PC-3 (cell line): Measurements from ENCODE around the gene PUS3. TPM values are rescaled to one million over a fixed set of nuclear protein-coding genes. Genes with fewer than 3 reads are reported as not detected.
A peak's percentile ranks its signal among the peaks of the same experiment; 100 is the strongest.

Experiments
- ATAC-seq: fragments of 200-7000 bp; cut with Tn5 transposase; 2 replicates; pipeline ENCODE4 v1.9.1; 2020; ENCODE audit warnings: mild to moderate bottlenecking, moderate library complexity
- BruUV-seq: library from RNA; stranded (reverse); fragments of 400-500 nt; replicated peaks from 2 replicates; lab custom pipeline; 2021; lab: Mats Ljungman, UMichigan
- CTCF ChIA-PET: fragments of 300-600 bp; sonication (Branson Sonifier 250); formaldehyde crosslinking; loops from one replicate; lab custom pipeline; 2022; ENCODE audit warnings: antibody characterized with exemption; lab: Charles Lee
- POLR2A ChIA-PET: fragments of 300-600 bp; sonication (Branson Sonifier 250); formaldehyde crosslinking; loops from one replicate; lab custom pipeline; 2022; ENCODE audit warnings: antibody characterized with exemption; ENCODE audit not compliant: unreplicated experiment; lab: Charles Lee
- DNase-seq: peaks from one replicate; pipeline ENCODE4 v3.0.0-alpha.2; 2015
- H2AFZ ChIP-seq: fragments of 300-600 bp; sonication (generic); 2 replicates; pipeline ENCODE4 v1.6.0; 2016; ENCODE audit warnings: antibody characterized with exemption, low read length
- H3F3A ChIP-seq: fragments of 300-600 bp; sonication (generic); one replicate; pipeline ENCODE4 v1.6.0; 2017; ENCODE audit warnings: antibody characterized with exemption, low read length, control low read depth, mild to moderate bottlenecking; ENCODE audit not compliant: unreplicated experiment
- H3K27ac ChIP-seq: fragments of 300-600 bp; sonication (generic); 2 replicates; pipeline ENCODE4 v1.5.1; 2016; ENCODE audit warnings: mild to moderate bottlenecking, low read length
- H3K27me3 ChIP-seq: fragments of 300-600 bp; sonication (generic); 2 replicates; pipeline ENCODE4 v1.6.1; 2016; ENCODE audit warnings: low read length, mixed read lengths
- H3K36me3 ChIP-seq: fragments of 300-600 bp; sonication (generic); 2 replicates; pipeline ENCODE4 v1.6.1; 2016; ENCODE audit warnings: low read depth, mixed run types, low read length, mixed read lengths
- H3K4me1 ChIP-seq: fragments of 300-600 bp; sonication (generic); 2 replicates; pipeline ENCODE4 v1.5.1; 2016; ENCODE audit warnings: low read length; ENCODE audit not compliant: insufficient read depth
- H3K4me2 ChIP-seq: fragments of 300-600 bp; sonication (generic); 2 replicates; pipeline ENCODE4 v1.6.0; 2016; ENCODE audit warnings: low read length
- H3K4me3 ChIP-seq: fragments of 300-600 bp; sonication (generic); 2 replicates; pipeline ENCODE4 v1.5.1; 2016; ENCODE audit warnings: mild to moderate bottlenecking, low read length, mixed read lengths
- H3K79me2 ChIP-seq: fragments of 300-600 bp; sonication (generic); 2 replicates; pipeline ENCODE4 v1.6.1; 2017; ENCODE audit warnings: low read length, mixed read lengths
- H3K9ac ChIP-seq: fragments of 300-600 bp; sonication (generic); 2 replicates; pipeline ENCODE4 v1.6.0; 2016; ENCODE audit warnings: mild to moderate bottlenecking, low read length
- H3K9me2 ChIP-seq: fragments of 300-600 bp; sonication (generic); replicated peaks from 2 replicates; pipeline ENCODE4 v1.6.1; 2016; ENCODE audit warnings: mixed run types, low read length, mixed read lengths
- H3K9me3 ChIP-seq: fragments of 300-600 bp; sonication (generic); 2 replicates; pipeline ENCODE4 v1.6.1; 2016; ENCODE audit warnings: low read length, mixed read lengths
- H4K20me1 ChIP-seq: fragments of 300-600 bp; sonication (generic); 2 replicates; pipeline ENCODE4 v1.6.1; 2016; ENCODE audit warnings: low read length, mixed read lengths
- EZH2 ChIP-seq: fragments of 300-600 bp; sonication (generic); IDR thresholded peaks from one replicate; pipeline ENCODE4 v1.6.1; 2017; ENCODE audit warnings: antibody characterized with exemption, mild to moderate bottlenecking, low read length; ENCODE audit not compliant: unreplicated experiment
- EZH2phosphoT487 ChIP-seq: fragments of 300-600 bp; sonication (generic); IDR thresholded peaks from 2 replicates; pipeline ENCODE4 v1.6.1; 2018; ENCODE audit warnings: mild to moderate bottlenecking, antibody characterized with exemption, low read length, borderline replicate concordance
- intact Hi-C: fragments of 100-400 bp; cut with micrococcal nuclease; formaldehyde crosslinking; loops from 2 replicates; pipeline ENCODE4 v1.9.0; 2023
- total RNA-seq: library from RNA; depleted of rRNA; stranded (reverse); fragments of >200 nt; gene quantifications from 2 replicates; pipeline ENCODE4 v1.2.3, GENCODE V29; 2014
- TF ChIP-seq, protein P1 (sequence below): fragments of 300-600 bp; sonication (generic); conservative IDR thresholded peaks from 2 replicates; pipeline ENCODE4 v1.5.1; 2017; ENCODE audit warnings: antibody characterized with exemption, low read depth, mild to moderate bottlenecking, low read length

The PUS3 gene
- total RNA-seq, 1 experiment from 2014 or later, result 26.2 TPM

DNA sequence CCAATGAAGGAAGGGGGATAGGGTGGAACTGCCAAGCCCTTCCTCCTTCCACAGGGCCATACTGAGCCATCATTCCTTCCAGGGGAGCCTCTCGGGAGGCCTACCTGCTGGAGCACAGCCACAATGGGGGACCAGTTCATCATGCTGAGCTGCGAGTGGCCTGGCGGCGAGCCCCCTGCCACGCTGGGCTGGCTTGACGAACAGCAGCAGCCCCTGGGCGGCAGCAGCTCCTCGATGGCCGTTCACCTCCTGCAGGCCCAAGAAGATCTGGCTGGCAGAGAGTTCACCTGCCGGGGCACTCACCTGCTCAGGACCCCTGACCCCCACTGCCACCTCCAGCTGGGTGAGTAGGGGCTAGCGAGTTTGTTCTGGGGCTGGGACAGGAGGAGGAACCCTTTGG lies 48.7 kb upstream of the PUS3 start:
- no peak overlapping the region for H2AFZ ChIP-seq
- no peak overlapping the region for H3K4me3 ChIP-seq
- no peak overlapping the region for H3K9ac ChIP-seq
- CTCF ChIA-PET, result no interaction called here
- H3K9me3 ChIP-seq, result no peaks in the 10 kb centered on the region
- intact Hi-C loops, result no loop called here
- H3K9me2 ChIP-seq, result no peaks in the 10 kb centered on the region
- POLR2A ChIA-PET, result no interaction called here
- H3K79me2 ChIP-seq, result no peaks in the 10 kb centered on the region
- no TSS peak for BruUV-seq
- H3K36me3 ChIP-seq, result no peaks in the 10 kb centered on the region
- no peak overlapping the region for H3K4me2 ChIP-seq
- H3K27ac ChIP-seq, result no peak overlapping the region
- H3F3A ChIP-seq, result no peaks in the 10 kb centered on the region
- H3K27me3 ChIP-seq, result no peaks in the 10 kb centered on the region
- no peak for DNase-seq
- no peaks in the 10 kb centered on the region for H4K20me1 ChIP-seq
- no peak for ATAC-seq
- H3K4me1 ChIP-seq, result peaks cover 10% of the 10 kb centered on the region
- TF ChIP-seq, protein P1, sequence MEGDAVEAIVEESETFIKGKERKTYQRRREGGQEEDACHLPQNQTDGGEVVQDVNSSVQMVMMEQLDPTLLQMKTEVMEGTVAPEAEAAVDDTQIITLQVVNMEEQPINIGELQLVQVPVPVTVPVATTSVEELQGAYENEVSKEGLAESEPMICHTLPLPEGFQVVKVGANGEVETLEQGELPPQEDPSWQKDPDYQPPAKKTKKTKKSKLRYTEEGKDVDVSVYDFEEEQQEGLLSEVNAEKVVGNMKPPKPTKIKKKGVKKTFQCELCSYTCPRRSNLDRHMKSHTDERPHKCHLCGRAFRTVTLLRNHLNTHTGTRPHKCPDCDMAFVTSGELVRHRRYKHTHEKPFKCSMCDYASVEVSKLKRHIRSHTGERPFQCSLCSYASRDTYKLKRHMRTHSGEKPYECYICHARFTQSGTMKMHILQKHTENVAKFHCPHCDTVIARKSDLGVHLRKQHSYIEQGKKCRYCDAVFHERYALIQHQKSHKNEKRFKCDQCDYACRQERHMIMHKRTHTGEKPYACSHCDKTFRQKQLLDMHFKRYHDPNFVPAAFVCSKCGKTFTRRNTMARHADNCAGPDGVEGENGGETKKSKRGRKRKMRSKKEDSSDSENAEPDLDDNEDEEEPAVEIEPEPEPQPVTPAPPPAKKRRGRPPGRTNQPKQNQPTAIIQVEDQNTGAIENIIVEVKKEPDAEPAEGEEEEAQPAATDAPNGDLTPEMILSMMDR, result no peak
- TF ChIP-seq EZH2phosphoT487, result no peak
- no peak for TF ChIP-seq EZH2

DNA sequence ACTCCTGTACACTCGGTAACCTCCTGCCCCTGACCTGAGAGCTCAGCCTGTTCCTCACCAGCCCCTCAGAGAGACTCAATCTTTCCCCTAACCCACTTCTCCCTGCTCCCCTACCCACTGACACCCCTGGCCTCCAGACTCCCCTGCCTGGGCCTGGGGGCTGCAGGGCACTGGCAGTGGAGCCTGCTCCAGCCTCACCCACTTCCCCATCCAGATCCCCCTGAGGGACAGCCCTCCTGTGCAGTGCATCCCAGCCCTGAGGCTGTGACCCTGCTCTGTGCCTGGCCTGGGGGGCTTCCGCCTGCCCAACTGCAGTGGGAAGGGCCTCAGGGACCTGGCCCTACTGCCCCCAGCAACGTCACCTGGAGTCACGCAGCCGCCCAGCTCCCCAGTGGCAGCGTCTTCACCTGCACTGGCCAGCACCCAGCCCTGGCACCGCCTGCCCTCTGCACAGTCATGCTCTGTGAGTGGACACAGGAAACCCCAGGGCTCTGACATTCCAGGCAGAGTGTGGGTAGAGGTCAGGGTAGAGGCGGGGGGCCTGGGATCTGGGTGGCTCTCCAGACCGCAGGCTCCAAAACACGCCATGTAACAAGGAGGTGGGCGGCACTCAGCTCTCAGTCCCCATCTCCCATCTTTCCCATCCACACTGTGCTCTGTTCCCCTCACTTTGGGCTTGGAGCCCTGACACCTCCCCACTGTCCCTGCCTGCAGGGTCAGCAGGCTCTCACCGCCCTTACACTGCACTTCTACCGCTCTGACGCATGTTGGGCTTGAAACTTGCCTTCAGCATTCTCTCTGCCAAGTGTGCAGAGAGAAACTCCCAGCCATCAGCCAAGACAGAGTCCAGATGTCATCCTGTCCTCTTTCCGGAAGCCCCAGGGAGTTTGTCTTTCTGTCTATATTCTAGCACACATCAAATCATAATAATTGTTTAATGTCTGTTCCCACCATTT lies 48.0 kb upstream of the PUS3 start:
- no TSS peak for BruUV-seq
- Histone ChIP-seq H3F3A (no peaks in the 10 kb centered on the region), H3K36me3 (no peaks in the 10 kb centered on the region), H3K9me3 (no peaks in the 10 kb centered on the region), H3K9me2 (no peaks in the 10 kb centered on the region), H3K79me2 (no peaks in the 10 kb centered on the region), H3K27ac (no peak overlapping the region), H3K27me3 (no peaks in the 10 kb centered on the region), H4K20me1 (no peaks in the 10 kb centered on the region), H3K4me2 (no peak overlapping the region), H3K4me3 (no peak overlapping the region), H2AFZ (no peak overlapping the region), H3K4me1 (peaks cover 10% of the 10 kb centered on the region), H3K9ac (no peak overlapping the region)
- ATAC-seq (peak; percentile 21; the same call in 1 of the 2 replicates), DNase-seq (no peak)
- CTCF ChIA-PET, result no interaction called here
- intact Hi-C loops, result no loop called here
- POLR2A ChIA-PET, result no interaction called here
- TF ChIP-seq, protein P1, result no peak
- no peak for TF ChIP-seq EZH2phosphoT487
- TF ChIP-seq EZH2, result no peak

DNA sequence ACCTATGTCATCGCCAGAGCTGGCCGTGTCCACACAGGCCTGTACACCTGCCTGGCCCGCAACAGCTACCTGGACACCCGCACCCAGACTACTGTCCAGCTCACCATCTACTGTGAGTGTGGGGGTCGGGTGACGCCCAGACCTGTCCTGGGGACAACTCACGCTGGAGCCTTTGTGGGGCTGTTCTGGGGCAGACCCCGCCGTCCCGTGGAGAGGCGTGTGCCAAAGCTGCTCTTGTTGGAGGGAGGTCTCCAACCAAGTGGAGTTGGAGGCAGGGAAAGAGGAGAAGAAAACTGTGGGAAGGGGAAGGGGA lies 47.1 kb upstream of the PUS3 start:
- Histone ChIP-seq H3K27ac (no peak overlapping the region), H3K27me3 (no peaks in the 10 kb centered on the region), H3K36me3 (no peaks in the 10 kb centered on the region), H3K9ac (no peak overlapping the region), H3K79me2 (no peaks in the 10 kb centered on the region), H2AFZ (no peak overlapping the region), H3F3A (no peaks in the 10 kb centered on the region), H4K20me1 (no peaks in the 10 kb centered on the region), H3K9me3 (no peaks in the 10 kb centered on the region), H3K4me2 (no peak overlapping the region), H3K4me3 (no peak overlapping the region), H3K4me1 (peaks cover 16% of the 10 kb centered on the region), H3K9me2 (no peaks in the 10 kb centered on the region)
- DNase-seq (no peak), ATAC-seq (no peak)
- TF ChIP-seq EZH2 (no peak), EZH2phosphoT487 (no peak)
- TF ChIP-seq, protein P1, result no peak
- no TSS peak for BruUV-seq
- intact Hi-C loops, result no loop called here
- POLR2A ChIA-PET, result no interaction called here
- CTCF ChIA-PET, result no interaction called here
